Measurements from ENCODE around the gene SLC25A25.

Gene SLC25A25

GRCh38 chr9:128149001-128149701 lies 81.1 kb downstream of the SLC25A25 start, which contains the start of gene LCN2:
Gene LCN2, plus strand, starts transcription at chr9:128149453. Its CDS starts 73 bp downstream, at chr9:128149526.
- DNase-seq = no peak

GRCh38 chr9:128149951-128150593 lies 82.0 kb downstream of the SLC25A25 start:
- DNase-seq = no peak

- DNase-seq = no peak
Measured at GRCh38 chr9:128150594-128151308, 82.7 kb downstream of the SLC25A25 start.

- DNase-seq = no peak
Measured at GRCh38 chr9:128151309-128152132, 83.5 kb downstream of the SLC25A25 start.

- DNase-seq = no peak
Measured at GRCh38 chr9:128152133-128153059, 84.4 kb downstream of the SLC25A25 start.

GRCh38 chr9:128153060-128153946 lies 85.3 kb downstream of the SLC25A25 start:
- no peak for DNase-seq

GRCh38 chr9:128153947-128154695 lies 86.1 kb downstream of the SLC25A25 start:
- no peak for DNase-seq

- DNase-seq = no peak
Measured at GRCh38 chr9:128155736-128156500, 87.9 kb downstream of the SLC25A25 start.
